ENCODE results near the gene NFKB1. TPM values are rescaled to one million over a fixed set of nuclear protein-coding genes. Genes with fewer than 3 reads are reported as not detected.

NFKB1 gene
- total RNA-seq, 2 donors from 2014 or later: 19.1 to 42.2 TPM

DNA sequence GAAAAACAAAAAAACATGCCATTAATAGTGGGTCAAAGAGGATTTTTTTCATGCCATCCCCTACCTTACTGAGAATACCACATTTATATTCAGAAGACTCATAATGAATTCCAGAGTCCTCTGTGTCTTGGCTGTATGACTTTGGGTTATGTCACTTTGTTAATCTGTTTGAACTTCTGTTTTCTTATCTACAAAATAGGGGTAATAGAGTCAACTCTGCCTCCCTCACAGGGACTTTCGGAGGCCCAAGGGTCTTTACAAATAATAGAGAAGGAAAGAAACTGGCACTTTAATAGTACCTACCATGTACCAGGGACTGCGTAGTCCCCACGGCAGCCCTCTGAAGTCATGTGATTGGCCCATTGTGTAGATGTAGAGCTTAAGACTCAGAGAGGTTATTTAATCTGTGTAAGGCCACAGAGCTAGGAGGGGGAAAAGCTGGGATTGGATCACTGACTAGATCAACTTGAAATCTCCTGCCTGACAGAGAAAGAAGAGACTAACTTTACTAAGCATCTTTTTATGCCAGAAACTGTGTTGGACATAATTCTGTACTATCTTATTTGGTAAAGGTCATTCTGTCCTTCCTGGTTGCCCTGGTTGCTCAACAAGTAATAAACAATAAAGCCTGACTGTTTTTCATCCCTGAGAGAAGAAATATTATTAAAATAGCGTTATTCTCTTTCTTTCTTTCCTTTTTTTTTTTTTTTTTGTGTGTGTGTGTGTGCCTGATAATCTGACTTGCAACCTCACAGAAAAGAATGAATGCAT, 59.6 kb downstream of the NFKB1 start:
- Histone ChIP-seq H3K27ac (no peak overlapping the region), H3K4me3 (peak overlapping the region; percentile 0), H3K27me3 (replicated peaks; ENCODE audit: insufficient read depth) (no peaks in the 10 kb centered on the region), H3K36me3 (no peaks in the 10 kb centered on the region), H3K4me1 (ENCODE audit: control insufficient read depth in 1 of 2, low read depth in 2 of 2) (peaks cover 3 to 22% of the 10 kb centered on the region in 2 donors), H3K9me3 (no peaks in the 10 kb centered on the region)
- DNase-seq (ENCODE audit: low spot score) (no peak), ATAC-seq (ENCODE audit: insufficient number of reproducible peaks, low FRiP score, low read depth) (no peak)
- TF ChIP-seq, protein P1, sequence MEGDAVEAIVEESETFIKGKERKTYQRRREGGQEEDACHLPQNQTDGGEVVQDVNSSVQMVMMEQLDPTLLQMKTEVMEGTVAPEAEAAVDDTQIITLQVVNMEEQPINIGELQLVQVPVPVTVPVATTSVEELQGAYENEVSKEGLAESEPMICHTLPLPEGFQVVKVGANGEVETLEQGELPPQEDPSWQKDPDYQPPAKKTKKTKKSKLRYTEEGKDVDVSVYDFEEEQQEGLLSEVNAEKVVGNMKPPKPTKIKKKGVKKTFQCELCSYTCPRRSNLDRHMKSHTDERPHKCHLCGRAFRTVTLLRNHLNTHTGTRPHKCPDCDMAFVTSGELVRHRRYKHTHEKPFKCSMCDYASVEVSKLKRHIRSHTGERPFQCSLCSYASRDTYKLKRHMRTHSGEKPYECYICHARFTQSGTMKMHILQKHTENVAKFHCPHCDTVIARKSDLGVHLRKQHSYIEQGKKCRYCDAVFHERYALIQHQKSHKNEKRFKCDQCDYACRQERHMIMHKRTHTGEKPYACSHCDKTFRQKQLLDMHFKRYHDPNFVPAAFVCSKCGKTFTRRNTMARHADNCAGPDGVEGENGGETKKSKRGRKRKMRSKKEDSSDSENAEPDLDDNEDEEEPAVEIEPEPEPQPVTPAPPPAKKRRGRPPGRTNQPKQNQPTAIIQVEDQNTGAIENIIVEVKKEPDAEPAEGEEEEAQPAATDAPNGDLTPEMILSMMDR (IDR thresholded peaks at IDR 0.05): no peak

GRCh38 chr4:102563000-102563399, 61.8 kb downstream of the NFKB1 start:
- DNase-seq (ENCODE audit: low spot score): no peak
- Histone ChIP-seq H3K27me3 (replicated peaks; ENCODE audit: insufficient read depth) (no peaks in the 10 kb centered on the region), H3K4me1 (ENCODE audit: control insufficient read depth in 1 of 2, low read depth in 2 of 2) (peaks cover 3 to 26% of the 10 kb centered on the region in 2 donors), H3K9me3 (no peaks in the 10 kb centered on the region), H3K27ac (no peak overlapping the region), H3K4me3 (no peak overlapping the region), H3K36me3 (no peaks in the 10 kb centered on the region)
- TF ChIP-seq, protein P1 (IDR thresholded peaks at IDR 0.05): no peak
- no peak for ATAC-seq (ENCODE audit: insufficient number of reproducible peaks, low FRiP score, low read depth)

DNA sequence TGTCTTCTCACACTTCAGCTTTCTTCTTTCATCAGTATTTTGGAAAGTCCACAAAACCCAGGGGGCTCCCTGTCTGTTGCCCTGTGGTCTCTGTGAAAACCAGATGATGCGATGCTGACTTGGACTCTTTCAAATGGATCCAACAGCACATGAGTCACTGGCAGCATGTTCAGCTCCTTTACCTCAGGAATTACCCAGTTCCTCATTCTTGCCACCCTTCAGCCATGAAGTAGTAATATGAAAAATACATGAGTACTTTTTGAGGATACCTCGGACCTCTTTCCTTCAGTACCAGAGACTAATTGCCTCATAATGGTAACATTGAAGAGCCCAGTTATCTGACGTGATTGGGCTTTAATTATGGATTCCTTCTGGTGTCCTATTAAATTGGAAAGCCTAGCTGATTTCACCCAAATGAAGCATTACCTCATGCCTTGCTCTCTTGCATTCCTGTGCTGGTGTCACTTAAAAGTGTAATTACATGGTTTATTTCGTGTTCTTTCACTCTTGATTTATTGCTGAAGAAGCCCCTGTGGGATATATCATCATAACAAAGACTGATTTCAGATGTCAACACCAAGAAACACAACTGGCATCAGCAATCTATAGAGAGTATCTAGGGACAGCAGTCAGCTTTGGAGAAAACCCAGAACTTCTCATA, 63.4 kb downstream of the NFKB1 start:
- Histone ChIP-seq H3K36me3 (no peaks in the 10 kb centered on the region), H3K27ac (no peak overlapping the region), H3K4me3 (no peak overlapping the region), H3K4me1 (ENCODE audit: control insufficient read depth in 1 of 2, low read depth in 2 of 2) (peaks cover 6 to 33% of the 10 kb centered on the region in 2 donors), H3K27me3 (replicated peaks; ENCODE audit: insufficient read depth) (no peaks in the 10 kb centered on the region), H3K9me3 (no peaks in the 10 kb centered on the region)
- TF ChIP-seq, protein P1 (IDR thresholded peaks at IDR 0.05): no peak
- no peak for ATAC-seq (ENCODE audit: insufficient number of reproducible peaks, low FRiP score, low read depth)
- DNase-seq (ENCODE audit: low spot score): no peak

GRCh38 chr4:102565696-102566095, 64.5 kb downstream of the NFKB1 start:
- no peak for DNase-seq (ENCODE audit: low spot score)
- Histone ChIP-seq H3K4me1 (ENCODE audit: control insufficient read depth in 1 of 2, low read depth in 2 of 2) (peaks cover 6 to 26% of the 10 kb centered on the region in 2 donors), H3K36me3 (peaks cover 3% of the 10 kb centered on the region), H3K4me3 (no peak overlapping the region), H3K9me3 (no peaks in the 10 kb centered on the region), H3K27ac (no peak overlapping the region), H3K27me3 (replicated peaks; ENCODE audit: insufficient read depth) (no peaks in the 10 kb centered on the region)
- TF ChIP-seq, protein P1 (IDR thresholded peaks at IDR 0.05): no peak
- ATAC-seq (ENCODE audit: insufficient number of reproducible peaks, low FRiP score, low read depth): no peak

DNA sequence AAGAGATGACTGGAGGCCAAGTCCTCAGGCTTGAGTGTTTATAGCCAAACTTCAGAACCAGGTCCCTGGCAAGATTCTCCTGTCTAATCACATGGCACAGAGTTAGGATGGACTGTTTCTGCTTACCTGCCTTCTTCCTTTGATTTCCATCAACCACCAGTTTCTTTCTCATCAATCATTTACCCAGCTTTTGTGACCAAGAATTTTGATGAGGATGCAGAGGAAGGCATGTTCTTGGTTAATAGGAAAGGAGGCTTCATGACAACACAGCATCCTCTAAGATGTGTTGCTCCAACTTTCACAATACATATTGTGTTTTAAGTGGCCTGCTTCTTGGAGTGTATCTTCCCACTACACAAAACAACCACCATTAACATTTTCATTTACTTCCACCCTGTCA, 65.3 kb downstream of the NFKB1 start:
- Histone ChIP-seq H3K27ac (no peak overlapping the region), H3K36me3 (peaks cover 3% of the 10 kb centered on the region), H3K4me1 (ENCODE audit: control insufficient read depth in 1 of 2, low read depth in 2 of 2) (peaks cover 6 to 21% of the 10 kb centered on the region in 2 donors), H3K27me3 (replicated peaks; ENCODE audit: insufficient read depth) (no peaks in the 10 kb centered on the region), H3K4me3 (no peak overlapping the region), H3K9me3 (no peaks in the 10 kb centered on the region)
- TF ChIP-seq, protein P1 (IDR thresholded peaks at IDR 0.05): no peak
- DNase-seq (ENCODE audit: low spot score) (no peak), ATAC-seq (ENCODE audit: insufficient number of reproducible peaks, low FRiP score, low read depth) (no peak)

Measured in thoracic aorta (tissue), 2 donors.